ENCODE data around the gene TPGS2. TPM values are rescaled to one million over a fixed set of nuclear protein-coding genes. Genes with fewer than 3 reads are reported as not detected.
A peak's percentile ranks its signal among the peaks of the same experiment; 100 is the strongest.
"Not testable (repeated sequence)": the region's sequence is repeated elsewhere in the genome, so short reads cannot be mapped to it uniquely, and the experiment has no call there.

Gene TPGS2, protein sequence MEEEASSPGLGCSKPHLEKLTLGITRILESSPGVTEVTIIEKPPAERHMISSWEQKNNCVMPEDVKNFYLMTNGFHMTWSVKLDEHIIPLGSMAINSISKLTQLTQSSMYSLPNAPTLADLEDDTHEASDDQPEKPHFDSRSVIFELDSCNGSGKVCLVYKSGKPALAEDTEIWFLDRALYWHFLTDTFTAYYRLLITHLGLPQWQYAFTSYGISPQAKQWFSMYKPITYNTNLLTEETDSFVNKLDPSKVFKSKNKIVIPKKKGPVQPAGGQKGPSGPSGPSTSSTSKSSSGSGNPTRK
- 100 to 1,000 TPM; 125 to 158 TPM for total RNA-seq

GRCh38 chr18:36828630-36829361 is at the start of gene TPGS2, which contains the start of gene KIAA1328:
Gene TPGS2 (minus strand): TSS chr18:36829002. CDS start chr18:36828767, 235 bp downstream.
Gene KIAA1328 (plus strand): TSS chr18:36829127. CDS start chr18:36829139, 12 bp downstream.
- peak within 1 kb of the TSS; percentile 98 for H3K27ac Mint-ChIP-seq
- peaks cover 52% of the 10 kb centered on the region for H3K4me1 Mint-ChIP-seq
- H3K27me3 Mint-ChIP-seq = no peaks in the 10 kb centered on the region
- CTCF ChIA-PET = interaction anchor here (0.6 to 2.1 kb wide), 10 partner anchors 9 to 31 kb away, joined by 3 to 12 read pairs (median 4); no protein-coding TSS in a partner anchor
- DNase-seq = peak; percentile 88
- H3K4me3 Mint-ChIP-seq = peak within 1 kb of the TSS; percentile 96
- POLR2A ChIA-PET = interaction anchor here (0.6 kb wide), 1 partner anchor 10 kb away, joined by 3 read pairs; no protein-coding TSS in a partner anchor
- no peaks in the 10 kb centered on the region for H3K9me3 Mint-ChIP-seq
- peaks cover 26% of the 10 kb centered on the region for H3K36me3 Mint-ChIP-seq (ENCODE audit: low read depth)

- H3K36me3 Mint-ChIP-seq (ENCODE audit: low read depth); POLR2A ChIA-PET; H3K4me1 Mint-ChIP-seq; DNase-seq; H3K27me3 Mint-ChIP-seq; H3K27ac Mint-ChIP-seq; CTCF ChIA-PET; H3K4me3 Mint-ChIP-seq: not testable (repeated sequence)
- peaks cover 13% of the 10 kb centered on the region for H3K9me3 Mint-ChIP-seq
Observed at GRCh38 chr18:36873826-36874225, 45.0 kb upstream of the TPGS2 start.

- Mint-ChIP-seq H3K4me1 (no peaks in the 10 kb centered on the region), H3K36me3 (ENCODE audit: low read depth) (peaks cover 2% of the 10 kb centered on the region), H3K9me3 (peaks cover 7% of the 10 kb centered on the region), H3K27ac (no peak overlapping the region), H3K27me3 (no peaks in the 10 kb centered on the region), H3K4me3 (no peak overlapping the region)
- ChIA-PET CTCF (no interaction called here), POLR2A (no interaction called here)
- no peak for DNase-seq
Observed at GRCh38 chr18:36872329-36872728, 43.5 kb upstream of the TPGS2 start.

DNA sequence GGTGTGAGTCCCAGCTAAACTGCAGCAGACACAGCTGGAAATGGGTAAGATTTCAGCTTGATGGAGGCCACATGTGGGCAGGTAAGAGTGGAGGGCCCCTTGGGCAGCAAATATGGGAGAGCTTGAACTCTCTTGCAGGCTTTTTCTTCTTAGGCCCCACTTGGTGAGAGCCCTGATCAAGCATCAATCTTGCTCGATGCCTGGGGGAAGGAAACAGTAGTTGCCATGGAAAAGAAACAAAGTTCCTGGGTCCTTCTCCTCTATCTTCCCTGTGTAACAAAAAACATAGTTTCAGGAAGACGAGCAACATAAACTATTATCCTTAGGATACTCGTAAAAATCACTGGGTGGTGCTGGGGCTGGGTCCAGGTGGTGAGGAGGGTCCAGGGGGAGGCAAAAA is 43.0 kb upstream of the TPGS2 start:
- no peak for DNase-seq
- Mint-ChIP-seq H3K4me3 (no peak overlapping the region), H3K9me3 (peaks cover 7% of the 10 kb centered on the region), H3K36me3 (ENCODE audit: low read depth) (peaks cover 2% of the 10 kb centered on the region), H3K4me1 (no peaks in the 10 kb centered on the region), H3K27ac (no peak overlapping the region), H3K27me3 (no peaks in the 10 kb centered on the region)
- ChIA-PET CTCF (no interaction called here), POLR2A (no interaction called here)

DNA sequence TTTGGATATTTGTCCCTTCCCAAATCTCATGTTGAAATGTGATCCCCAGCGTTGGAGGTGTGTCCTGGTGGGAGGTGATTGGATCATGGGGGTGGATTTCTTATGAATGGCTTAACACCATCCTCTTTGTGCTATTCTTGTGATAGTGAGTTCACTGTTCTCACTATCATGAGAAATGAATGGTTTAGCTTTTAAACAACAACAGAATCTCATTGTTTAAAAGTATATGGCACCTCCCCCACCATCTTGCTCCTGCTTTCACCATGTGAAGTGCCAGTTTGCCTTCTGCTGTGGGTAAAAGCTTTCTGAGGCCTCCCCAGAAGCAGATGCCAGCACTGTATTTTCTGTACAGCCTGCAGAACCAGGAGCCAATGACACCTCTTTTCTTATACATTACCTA is 38.3 kb upstream of the TPGS2 start:
- ChIA-PET POLR2A (no interaction called here), CTCF (no interaction called here)
- Mint-ChIP-seq H3K9me3 (no peaks in the 10 kb centered on the region), H3K36me3 (ENCODE audit: low read depth) (peaks cover 4% of the 10 kb centered on the region), H3K27me3 (no peaks in the 10 kb centered on the region), H3K27ac (no peak overlapping the region), H3K4me1 (peaks cover 1% of the 10 kb centered on the region), H3K4me3 (no peak overlapping the region)
- DNase-seq = no peak

GRCh38 chr18:36862182-36862581 is 33.4 kb upstream of the TPGS2 start:
- Mint-ChIP-seq H3K36me3 (ENCODE audit: low read depth) (peaks cover 4% of the 10 kb centered on the region), H3K4me1 (peaks cover 1% of the 10 kb centered on the region), H3K27ac (no peak overlapping the region), H3K27me3 (no peaks in the 10 kb centered on the region), H3K9me3 (no peaks in the 10 kb centered on the region), H3K4me3 (no peak overlapping the region)
- no peak for DNase-seq
- ChIA-PET CTCF (no interaction called here), POLR2A (no interaction called here)

DNA sequence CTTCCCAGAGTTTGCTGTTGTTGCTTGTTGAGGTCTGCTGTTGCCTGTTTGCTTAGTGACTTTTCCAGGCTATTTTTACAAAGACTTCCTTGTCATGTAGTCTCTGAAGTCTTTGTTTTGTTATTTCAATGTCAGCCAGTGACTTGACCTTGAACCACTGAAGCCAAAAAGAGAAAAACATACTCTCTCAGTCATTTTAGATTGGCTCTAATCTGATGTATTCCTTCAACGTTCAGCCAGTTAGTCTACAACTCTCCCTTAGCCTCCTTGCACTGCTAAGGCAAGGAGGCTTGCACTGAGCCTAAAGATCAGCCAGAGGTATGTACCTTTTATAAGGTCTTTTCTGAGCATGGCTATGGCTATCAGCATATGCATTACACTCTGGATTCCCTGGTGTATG is 28.0 kb upstream of the TPGS2 start:
- ChIA-PET POLR2A (no interaction called here), CTCF (no interaction called here)
- no peak for DNase-seq
- Mint-ChIP-seq H3K27me3 (no peaks in the 10 kb centered on the region), H3K4me1 (no peaks in the 10 kb centered on the region), H3K36me3 (ENCODE audit: low read depth) (peaks cover 19% of the 10 kb centered on the region), H3K4me3 (no peak overlapping the region), H3K9me3 (peaks cover 7% of the 10 kb centered on the region), H3K27ac (no peak overlapping the region)

GRCh38 chr18:36851202-36851590 is 22.4 kb upstream of the TPGS2 start:
- H3K4me1 Mint-ChIP-seq = no peaks in the 10 kb centered on the region
- no peak overlapping the region for H3K4me3 Mint-ChIP-seq
- peaks cover 14% of the 10 kb centered on the region for H3K9me3 Mint-ChIP-seq
- DNase-seq = no peak
- no peak overlapping the region for H3K27ac Mint-ChIP-seq
- no peaks in the 10 kb centered on the region for H3K27me3 Mint-ChIP-seq
- H3K36me3 Mint-ChIP-seq (ENCODE audit: low read depth) = peaks cover 24% of the 10 kb centered on the region
- ChIA-PET POLR2A (no interaction called here), CTCF (no interaction called here)

DNA sequence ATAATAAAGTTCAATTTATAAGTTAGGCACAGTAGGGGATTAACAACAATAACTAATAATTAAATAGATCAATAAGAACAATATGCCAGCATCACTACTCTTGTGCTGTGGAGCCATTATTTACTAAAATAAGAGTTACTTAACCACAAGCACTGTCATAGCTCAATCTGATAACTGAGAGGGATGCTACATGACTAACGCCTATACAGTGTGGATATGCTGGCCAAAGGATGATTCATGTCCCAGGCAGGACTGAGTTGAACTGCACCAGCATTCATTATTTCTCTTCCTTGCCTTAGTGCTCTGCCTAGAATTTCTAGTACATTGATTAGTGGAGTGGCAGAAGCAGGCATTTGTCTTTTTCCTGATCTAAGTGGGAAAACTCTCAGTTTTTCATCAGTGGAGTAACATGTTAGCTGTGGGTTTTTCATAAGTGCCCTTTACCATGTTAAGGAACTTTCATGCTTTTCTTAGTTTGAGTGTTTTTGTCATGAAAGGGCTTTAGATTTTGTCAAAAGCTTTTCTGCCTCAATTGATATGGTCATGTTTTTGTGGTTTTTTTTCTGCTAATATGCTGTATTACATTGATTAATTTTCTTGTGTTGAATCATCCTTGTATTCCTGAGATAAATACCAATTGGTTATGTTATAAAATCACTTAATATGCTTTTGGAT is 21.9 kb upstream of the TPGS2 start:
- peaks cover 24% of the 10 kb centered on the region for H3K36me3 Mint-ChIP-seq (ENCODE audit: low read depth)
- no peak overlapping the region for H3K27ac Mint-ChIP-seq
- POLR2A ChIA-PET = no interaction called here

GRCh38 chr18:36849288-36850006 is 20.6 kb upstream of the TPGS2 start:
- POLR2A ChIA-PET = no interaction called here
- no peak for DNase-seq
- Mint-ChIP-seq H3K4me1 (no peaks in the 10 kb centered on the region), H3K36me3 (ENCODE audit: low read depth) (peaks cover 22% of the 10 kb centered on the region), H3K4me3 (no peak overlapping the region), H3K27ac (no peak overlapping the region), H3K27me3 (no peaks in the 10 kb centered on the region), H3K9me3 (peaks cover 14% of the 10 kb centered on the region)
- CTCF ChIA-PET = no interaction called here

More for the DNA sequence above, 21.9 kb upstream of the TPGS2 start:
- Mint-ChIP-seq H3K27me3 (no peaks in the 10 kb centered on the region), H3K9me3 (peaks cover 14% of the 10 kb centered on the region), H3K4me3 (no peak overlapping the region), H3K4me1 (no peaks in the 10 kb centered on the region)
- DNase-seq = no peak
- CTCF ChIA-PET = interaction anchor here (0.6 kb wide), 1 partner anchor 97 kb away, joined by 6 read pairs; no protein-coding TSS in a partner anchor

DNA sequence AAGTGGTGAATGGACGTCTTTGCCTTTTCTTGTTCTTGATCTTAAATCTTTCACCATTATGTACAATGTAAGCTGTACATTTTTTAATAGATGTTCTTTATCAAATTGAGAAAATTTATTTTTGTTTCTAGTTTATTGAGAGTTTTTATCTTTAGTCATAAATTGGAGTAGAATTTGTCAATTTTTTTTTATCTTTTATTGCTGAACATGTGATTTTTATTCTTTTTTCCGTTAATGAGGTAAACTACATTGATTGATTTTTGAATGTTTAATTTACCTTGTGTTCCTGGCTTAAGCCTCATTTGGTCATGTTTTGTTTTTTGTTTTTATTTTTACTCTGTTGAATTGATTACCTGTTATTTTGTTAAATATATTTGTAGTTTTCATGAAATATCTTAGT is 19.8 kb upstream of the TPGS2 start:
- DNase-seq = no peak
- peaks cover 19% of the 10 kb centered on the region for H3K36me3 Mint-ChIP-seq (ENCODE audit: low read depth)
- no peaks in the 10 kb centered on the region for H3K27me3 Mint-ChIP-seq
- ChIA-PET CTCF (no interaction called here), POLR2A (no interaction called here)
- H3K27ac Mint-ChIP-seq = no peak overlapping the region
- H3K9me3 Mint-ChIP-seq = peaks cover 14% of the 10 kb centered on the region
- H3K4me3 Mint-ChIP-seq = no peak overlapping the region
- H3K4me1 Mint-ChIP-seq = no peaks in the 10 kb centered on the region

GRCh38 chr18:36843784-36844183 is 15.0 kb upstream of the TPGS2 start:
- H3K36me3 Mint-ChIP-seq (ENCODE audit: low read depth) = peaks cover 16% of the 10 kb centered on the region
- H3K4me3 Mint-ChIP-seq = no peak overlapping the region
- CTCF ChIA-PET = no interaction called here
- no peak for DNase-seq
- POLR2A ChIA-PET = no interaction called here
- H3K27me3 Mint-ChIP-seq = no peaks in the 10 kb centered on the region
- peaks cover 7% of the 10 kb centered on the region for H3K4me1 Mint-ChIP-seq
- no peaks in the 10 kb centered on the region for H3K9me3 Mint-ChIP-seq
- no peak overlapping the region for H3K27ac Mint-ChIP-seq

GRCh38 chr18:36843199-36843598 is 14.4 kb upstream of the TPGS2 start:
- ChIA-PET POLR2A (no interaction called here), CTCF (interaction anchor here (0.6 to 1.5 kb wide), 2 partner anchors 9 to 156 kb away, joined by 3 to 4 read pairs; no protein-coding TSS in a partner anchor)
- no peak for DNase-seq
- Mint-ChIP-seq H3K27ac (no peak overlapping the region), H3K36me3 (ENCODE audit: low read depth) (peaks cover 18% of the 10 kb centered on the region), H3K27me3 (no peaks in the 10 kb centered on the region), H3K9me3 (peaks cover 2% of the 10 kb centered on the region), H3K4me3 (no peak overlapping the region), H3K4me1 (peaks cover 7% of the 10 kb centered on the region)
